GM23338 (cell line): Measurements from ENCODE around the gene TCTN1. TPM values are rescaled to one million over a fixed set of nuclear protein-coding genes. Genes with fewer than 3 reads are reported as not detected.
A peak's percentile ranks its signal among the peaks of the same experiment; 100 is the strongest.

Source experiments
- ATAC-seq: fragments of 200-7000 bp; cut with Tn5 transposase; 3 replicates; pipeline ENCODE4 v1.9.1; 2020
- DNase-seq: peaks from one replicate; pipeline ENCODE4 v3.0.0-alpha.2; 2015; ENCODE audit warnings: low spot score
- H2AFZ ChIP-seq: fragments of 200-600 bp; sonication (generic); 2 replicates; pipeline ENCODE4 v1.8.0; 2016; ENCODE audit warnings: antibody characterized with exemption, mild to moderate bottlenecking, moderate library complexity
- H3F3A ChIP-seq: fragments of 200-600 bp; sonication (generic); replicated peaks from 2 replicates; pipeline ENCODE4 v1.8.0; 2017; ENCODE audit warnings: antibody characterized with exemption, mixed run types, low read depth
- H3K27ac ChIP-seq: fragments of 200-600 bp; sonication (generic); 2 replicates; pipeline ENCODE4 v1.6.1; 2016; ENCODE audit warnings: low read depth
- H3K27me3 ChIP-seq: fragments of 200-600 bp; sonication (generic); 2 replicates; pipeline ENCODE4 v1.8.0; 2016; ENCODE audit warnings: mild to moderate bottlenecking, mixed run types, moderate library complexity; ENCODE audit not compliant: insufficient read depth
- H3K36me3 ChIP-seq: fragments of 200-600 bp; sonication (generic); 2 replicates; pipeline ENCODE4 v1.8.0; 2016; ENCODE audit warnings: mild to moderate bottlenecking; ENCODE audit not compliant: insufficient read depth
- H3K4me1 ChIP-seq: fragments of 200-600 bp; sonication (generic); 2 replicates; pipeline ENCODE4 v1.8.0; 2016; ENCODE audit warnings: mild to moderate bottlenecking, moderate library complexity; ENCODE audit not compliant: insufficient read depth
- H3K4me2 ChIP-seq: fragments of 200-600 bp; sonication (generic); 2 replicates; pipeline ENCODE4 v1.7.1; 2017; ENCODE audit warnings: mixed run types
- H3K4me3 ChIP-seq: fragments of 200-600 bp; sonication (generic); 2 replicates; pipeline ENCODE4 v1.6.1; 2016; ENCODE audit warnings: mixed run types
- H3K79me2 ChIP-seq: fragments of 200-600 bp; sonication (generic); replicated peaks from 2 replicates; pipeline ENCODE4 v1.8.0; 2017; ENCODE audit warnings: mild to moderate bottlenecking; ENCODE audit not compliant: insufficient read depth
- H3K9me2 ChIP-seq: fragments of 200-600 bp; sonication (generic); 2 replicates; pipeline ENCODE4 v1.8.0; 2017; ENCODE audit not compliant: insufficient read depth
- H4K20me1 ChIP-seq: fragments of 200-600 bp; sonication (generic); replicated peaks from 2 replicates; pipeline ENCODE4 v1.8.0; 2017; ENCODE audit warnings: mild to moderate bottlenecking; ENCODE audit not compliant: insufficient read depth
- H3K27ac Mint-ChIP-seq: 2 replicates; pipeline ENCODE4 v1.8.0; 2020; ENCODE audit warnings: inconsistent platforms, mild to moderate bottlenecking, moderate library complexity, mixed read lengths
- H3K27me3 Mint-ChIP-seq: 3 replicates; pipeline ENCODE4 v1.8.0; 2022; ENCODE audit warnings: low read depth, mild to moderate bottlenecking, moderate library complexity, mixed read lengths, inconsistent platforms; ENCODE audit not compliant: insufficient read depth, poor library complexity
- H3K36me3 Mint-ChIP-seq: 3 replicates; pipeline ENCODE4 v1.8.0; 2021; ENCODE audit warnings: low read depth, mild to moderate bottlenecking, inconsistent platforms, moderate library complexity, mixed read lengths
- H3K4me1 Mint-ChIP-seq: 3 replicates; pipeline ENCODE4 v1.8.0; 2020; ENCODE audit warnings: mild to moderate bottlenecking, inconsistent platforms, mixed read lengths
- H3K4me3 Mint-ChIP-seq: 3 replicates; pipeline ENCODE4 v1.8.0; 2021; ENCODE audit warnings: moderate library complexity, mild to moderate bottlenecking, inconsistent platforms, mixed read lengths
- H3K9me3 Mint-ChIP-seq: 3 replicates; pipeline ENCODE4 v1.8.0; 2020; ENCODE audit warnings: moderate library complexity, mild to moderate bottlenecking, inconsistent platforms, mixed read lengths
- CREB1 ChIP-seq: fragments of 250-450 bp; sonication (Bioruptor Pico); IDR thresholded peaks from 2 replicates; pipeline ENCODE4 v1.5.0; 2020; ENCODE audit warnings: low read depth, mild to moderate bottlenecking, moderate library complexity
- CTCF ChIP-seq, 2 experiments: fragments of 200-600 bp in 1 of 2; sonication (generic) in 1 of 2; conservative IDR thresholded peaks; 2 replicates each; pipeline versions ENCODE4 v1.5.1 to v1.6.1; 2016 to 2017; ENCODE audit warnings: antibody characterized with exemption in 2 of 2, low read depth in 2 of 2, mild to moderate bottlenecking in 2 of 2, moderate library complexity in 1 of 2
- ETS1 ChIP-seq: IDR thresholded peaks from 2 replicates; pipeline ENCODE4 v1.6.1; 2016; ENCODE audit warnings: antibody characterized with exemption
- EZH2 ChIP-seq: fragments of 200-600 bp; sonication (generic); IDR thresholded peaks from one replicate; pipeline ENCODE4 v1.8.0; 2017; ENCODE audit warnings: antibody characterized with exemption, mild to moderate bottlenecking, low read depth; ENCODE audit not compliant: unreplicated experiment
- EZH2phosphoT487 ChIP-seq: fragments of 200-600 bp; sonication (generic); IDR thresholded peaks from one replicate; pipeline ENCODE4 v1.8.1; 2018; ENCODE audit warnings: antibody characterized with exemption; ENCODE audit not compliant: unreplicated experiment
- NANOG ChIP-seq: IDR thresholded peaks from 2 replicates; pipeline ENCODE4 v1.6.1; 2016; ENCODE audit warnings: antibody characterized with exemption, borderline replicate concordance
- STAT1 ChIP-seq: IDR thresholded peaks from one replicate; pipeline ENCODE4 v1.6.1; 2016; ENCODE audit warnings: antibody characterized with exemption; ENCODE audit not compliant: unreplicated experiment
- ZNF114 ChIP-seq: fragments of 250-450 bp; sonication (Bioruptor Pico); IDR thresholded peaks from 2 replicates; pipeline ENCODE4 v1.5.0; 2020; ENCODE audit warnings: mild to moderate bottlenecking, moderate library complexity
- ZNF331 ChIP-seq: fragments of 250-450 bp; sonication (Bioruptor Pico); IDR thresholded peaks from 2 replicates; pipeline ENCODE4 v1.5.0; 2020; ENCODE audit warnings: low read depth, mild to moderate bottlenecking, moderate library complexity
- ZNF462 ChIP-seq: fragments of 250-450 bp; sonication (Bioruptor Pico); IDR thresholded peaks from 2 replicates; pipeline ENCODE4 v1.5.0; 2020; ENCODE audit warnings: mild to moderate bottlenecking, moderate library complexity
- polyA plus RNA-seq: library from polyadenylated mRNA; unstranded; fragments of >200 nt; fragmentation: Nextera tagmentation; extraction: Ambion mirVana; gene quantifications from 2 replicates; pipeline ENCODE4 v1.2.1, GENCODE V29; 2016
- total RNA-seq: library from RNA; depleted of rRNA; stranded (reverse); fragments of >200 nt; shearing (Covaris generic); gene quantifications from 2 replicates; pipeline ENCODE4 v1.2.3, GENCODE V29; 2014

TCTN1 gene
- total and polyA plus RNA-seq, 2 experiments from 2014 or later = 10.6 to 12.4 TPM

GRCh38 chr12:110564471-110564991, 49.4 kb upstream of the TCTN1 start:
- peaks cover 12% of the 10 kb centered on the region for H3K36me3 Mint-ChIP-seq
- H3K9me2 ChIP-seq = no peaks in the 10 kb centered on the region
- H3K4me3 Mint-ChIP-seq = no peak overlapping the region
- no peak for ATAC-seq
- H3K27me3 Mint-ChIP-seq = no peaks in the 10 kb centered on the region
- no peaks in the 10 kb centered on the region for H3K36me3 ChIP-seq
- TF ChIP-seq CREB1 (CRISPR knock-in tag) = no peak
- peaks cover 14% of the 10 kb centered on the region for H4K20me1 ChIP-seq
- no peak overlapping the region for H3K27ac ChIP-seq
- no peaks in the 10 kb centered on the region for H3K27me3 ChIP-seq
- H3K4me3 ChIP-seq = no peak overlapping the region
- H3K9me3 Mint-ChIP-seq = peaks cover 3% of the 10 kb centered on the region
- H3K4me2 ChIP-seq = no peak overlapping the region
- H3F3A ChIP-seq = no peaks in the 10 kb centered on the region
- no peaks in the 10 kb centered on the region for H3K4me1 ChIP-seq
- H3K4me1 Mint-ChIP-seq = peaks cover 13% of the 10 kb centered on the region
- DNase-seq = no peak
- H3K27ac Mint-ChIP-seq = no peak overlapping the region
- peaks cover 99% of the 10 kb centered on the region for H3K79me2 ChIP-seq
- no peak overlapping the region for H2AFZ ChIP-seq

GRCh38 chr12:110565894-110566871, 47.7 kb upstream of the TCTN1 start:
- Mint-ChIP-seq H3K36me3 (peaks cover 20% of the 10 kb centered on the region), H3K27ac (peak overlapping the region; percentile 57; the same call in 1 of the 2 replicates), H3K4me3 (no peak overlapping the region; the same call in 2 of the 3 replicates), H3K4me1 (peaks cover 8% of the 10 kb centered on the region), H3K9me3 (peaks cover 12% of the 10 kb centered on the region), H3K27me3 (no peaks in the 10 kb centered on the region)
- Histone ChIP-seq H3K79me2 (peaks cover 87% of the 10 kb centered on the region), H3K9me2 (no peaks in the 10 kb centered on the region), H3K36me3 (no peaks in the 10 kb centered on the region), H3K4me2 (no peak overlapping the region), H2AFZ (no peak overlapping the region), H3K27ac (no peak overlapping the region), H3K4me1 (no peaks in the 10 kb centered on the region), H3K27me3 (no peaks in the 10 kb centered on the region), H4K20me1 (peaks cover 14% of the 10 kb centered on the region), H3F3A (no peaks in the 10 kb centered on the region), H3K4me3 (no peak overlapping the region)
- DNase-seq (no peak), ATAC-seq (no peak; the same call in 2 of the 3 replicates)
- no peak for TF ChIP-seq ZNF462 (CRISPR knock-in tag)
- no peak for TF ChIP-seq CREB1 (CRISPR knock-in tag)
- no peak for TF ChIP-seq ZNF114 (CRISPR knock-in tag)
- TF ChIP-seq ETS1 = no peak
- TF ChIP-seq EZH2 = no peak
- TF ChIP-seq NANOG = no peak
- no peak for TF ChIP-seq STAT1
- TF ChIP-seq CTCF (conservative IDR thresholded peaks at IDR 0.05; ENCODE audit: low read depth in 2 of 2) = no peak
- no peak for TF ChIP-seq EZH2phosphoT487
- TF ChIP-seq ZNF331 (CRISPR knock-in tag) = no peak
